ENCODE data around the gene LHX6.

LHX6 gene

GRCh38 chr9:122226758-122227574 is 1.8 kb downstream of the LHX6 start:
- DNase-seq (ENCODE audit: low read depth) = no peak
- TF ChIP-seq CTCF (IDR thresholded peaks at IDR 0.05; ENCODE audit: control insufficient read depth, insufficient read depth, low read depth, low read length, missing control alignments) = no peak
- H3K4me3 ChIP-seq (ENCODE audit: control insufficient read depth, low read depth, low read length) = no peak overlapping the region

- no peak overlapping the region for H3K4me3 ChIP-seq (ENCODE audit: control insufficient read depth, low read depth, low read length)
- TF ChIP-seq CTCF (IDR thresholded peaks at IDR 0.05; ENCODE audit: control insufficient read depth, insufficient read depth, low read depth, low read length, missing control alignments) = no peak
- DNase-seq (ENCODE audit: low read depth) = no peak
Observed at GRCh38 chr9:122226142-122226757, 2.5 kb downstream of the LHX6 start.

GRCh38 chr9:122225312-122226141 is 3.2 kb downstream of the LHX6 start:
- TF ChIP-seq CTCF (IDR thresholded peaks at IDR 0.05; ENCODE audit: control insufficient read depth, insufficient read depth, low read depth, low read length, missing control alignments) = no peak
- no peak for DNase-seq (ENCODE audit: low read depth)
- no peak overlapping the region for H3K4me3 ChIP-seq (ENCODE audit: control insufficient read depth, low read depth, low read length)

GRCh38 chr9:122223435-122223834 is 5.3 kb downstream of the LHX6 start:
- no peak for TF ChIP-seq CTCF (IDR thresholded peaks at IDR 0.05; ENCODE audit: control insufficient read depth, insufficient read depth, low read depth, low read length, missing control alignments)
- no peak overlapping the region for H3K4me3 ChIP-seq (ENCODE audit: control insufficient read depth, low read depth, low read length)
- no peak for DNase-seq (ENCODE audit: low read depth)

- TF ChIP-seq CTCF (IDR thresholded peaks at IDR 0.05; ENCODE audit: control insufficient read depth, insufficient read depth, low read depth, low read length, missing control alignments) = no peak
- no peak overlapping the region for H3K4me3 ChIP-seq (ENCODE audit: control insufficient read depth, low read depth, low read length)
- DNase-seq (ENCODE audit: low read depth) = no peak
Observed at GRCh38 chr9:122222791-122223190, 6.0 kb downstream of the LHX6 start.

GRCh38 chr9:122221183-122221811 is 7.5 kb downstream of the LHX6 start:
- no peak overlapping the region for H3K4me3 ChIP-seq (ENCODE audit: control insufficient read depth, low read depth, low read length)
- TF ChIP-seq CTCF (IDR thresholded peaks at IDR 0.05; ENCODE audit: control insufficient read depth, insufficient read depth, low read depth, low read length, missing control alignments) = no peak
- DNase-seq (ENCODE audit: low read depth) = no peak
